PC-9 (cell line): ENCODE data around the gene EPGN.

Source experiments
- CTCF ChIP-seq: fragments of 200-600 bp; sonication (generic); conservative IDR thresholded peaks from 2 replicates; pipeline ENCODE4 v1.6.1; 2017; ENCODE audit warnings: mixed run types, antibody characterized with exemption, mild to moderate bottlenecking, moderate library complexity
- EZH2 ChIP-seq: fragments of 200-600 bp; sonication (generic); IDR thresholded peaks from 2 replicates; pipeline ENCODE4 v1.8.0; 2017; ENCODE audit warnings: antibody characterized with exemption, low read depth

GRCh38 chr4:74324262-74324661 lies 16.0 kb downstream of the EPGN start:
- TF ChIP-seq EZH2 (no peak), CTCF (no peak)
